Middle frontal gyrus (tissue), 1 donor: ENCODE measurements around the gene SAMD1.

ENCODE experiments used
- DNase-seq: peaks from one replicate; pipeline ENCODE4 v3.0.0-alpha.2; 2015; ENCODE audit warnings: low spot score; ENCODE audit errors: extremely low spot score

The SAMD1 gene

GRCh38 chr19:14113762-14114414 is 23.3 kb upstream of the SAMD1 start:
- no peak for DNase-seq

- DNase-seq: no peak
Observed at GRCh38 chr19:14112809-14113385, 22.3 kb upstream of the SAMD1 start.

- no peak for DNase-seq
Observed at GRCh38 chr19:14112051-14112808, 21.7 kb upstream of the SAMD1 start.

GRCh38 chr19:14111486-14111885 is 20.9 kb upstream of the SAMD1 start:
- DNase-seq: no peak

GRCh38 chr19:14110650-14111049 is 20.1 kb upstream of the SAMD1 start:
- DNase-seq: no peak

GRCh38 chr19:14107581-14108461 is 17.3 kb upstream of the SAMD1 start:
- no peak for DNase-seq

DNA sequence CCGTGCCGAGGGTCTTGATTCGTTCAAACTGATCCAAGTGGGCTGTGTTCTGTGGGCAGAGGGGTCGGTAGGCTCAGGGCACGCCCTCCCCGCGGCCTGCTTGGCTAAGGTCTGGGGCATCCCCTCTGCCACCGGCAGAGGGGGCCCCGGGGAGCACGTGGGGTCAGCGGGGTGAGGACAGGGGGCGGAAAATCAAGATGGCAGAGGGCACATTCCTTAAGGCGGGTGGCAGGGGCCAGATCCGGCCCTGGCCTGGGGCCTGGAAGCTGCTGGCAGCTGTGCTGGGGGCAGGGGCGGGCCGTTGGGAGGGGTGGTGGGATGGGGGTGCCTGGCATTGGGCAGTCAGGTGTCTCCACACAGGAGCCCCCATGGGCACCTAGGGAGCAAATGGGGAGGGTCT is 16.3 kb upstream of the SAMD1 start:
- no peak for DNase-seq

GRCh38 chr19:14105680-14106079 is 15.1 kb upstream of the SAMD1 start:
- no peak for DNase-seq

DNA sequence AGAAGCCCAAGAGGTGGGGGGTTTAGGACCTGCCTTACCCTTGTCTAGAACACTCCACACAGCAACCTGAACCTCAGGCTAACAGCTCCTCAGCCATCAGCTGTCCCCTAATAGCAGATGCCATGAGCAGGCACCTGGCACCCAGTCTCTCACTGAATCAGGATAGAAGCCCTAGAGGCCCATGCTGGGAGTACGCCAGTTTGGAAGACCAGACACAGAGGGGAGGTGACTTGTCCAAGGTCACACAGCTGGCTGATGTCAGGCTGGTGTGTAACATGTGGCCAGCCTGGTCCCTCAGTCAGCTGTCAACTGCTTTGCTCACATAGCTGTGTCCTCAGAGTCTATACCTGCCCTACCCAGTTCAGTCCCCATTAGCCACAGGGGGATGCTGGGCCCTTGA is 12.8 kb upstream of the SAMD1 start:
- no peak for DNase-seq

- DNase-seq: no peak
Observed at GRCh38 chr19:14102756-14103155, 12.2 kb upstream of the SAMD1 start.

DNA sequence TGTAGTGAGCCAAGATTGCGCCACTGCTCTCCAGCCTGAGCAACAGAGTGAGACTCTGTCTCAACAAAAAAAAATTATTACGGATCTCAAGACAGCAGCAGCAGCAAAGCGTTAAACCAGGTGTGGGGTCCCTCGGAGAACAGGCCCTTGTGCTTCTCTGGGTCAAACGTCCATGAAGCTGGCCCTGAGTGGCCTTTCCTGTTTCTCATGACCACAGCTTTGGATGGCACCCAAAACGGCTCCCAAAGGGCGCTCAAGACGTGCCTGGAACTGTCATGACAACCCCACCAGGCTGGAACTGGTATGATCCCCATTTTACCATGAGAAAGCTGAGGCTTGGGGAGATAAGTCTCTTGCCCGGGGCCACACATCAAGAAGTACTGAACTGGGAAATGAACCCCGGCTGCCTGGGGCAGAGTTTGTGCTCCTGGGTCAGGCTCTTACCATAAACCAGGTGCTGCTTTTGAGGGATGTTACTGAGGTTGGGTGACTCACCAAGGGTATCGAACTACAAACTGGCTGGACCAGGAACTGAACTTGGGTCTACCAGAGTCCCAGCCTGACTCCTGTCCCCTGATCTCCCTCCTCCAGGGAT is 11.6 kb upstream of the SAMD1 start:
- DNase-seq: no peak

- DNase-seq: no peak
Observed at GRCh38 chr19:14101003-14101545, 10.5 kb upstream of the SAMD1 start.

DNA sequence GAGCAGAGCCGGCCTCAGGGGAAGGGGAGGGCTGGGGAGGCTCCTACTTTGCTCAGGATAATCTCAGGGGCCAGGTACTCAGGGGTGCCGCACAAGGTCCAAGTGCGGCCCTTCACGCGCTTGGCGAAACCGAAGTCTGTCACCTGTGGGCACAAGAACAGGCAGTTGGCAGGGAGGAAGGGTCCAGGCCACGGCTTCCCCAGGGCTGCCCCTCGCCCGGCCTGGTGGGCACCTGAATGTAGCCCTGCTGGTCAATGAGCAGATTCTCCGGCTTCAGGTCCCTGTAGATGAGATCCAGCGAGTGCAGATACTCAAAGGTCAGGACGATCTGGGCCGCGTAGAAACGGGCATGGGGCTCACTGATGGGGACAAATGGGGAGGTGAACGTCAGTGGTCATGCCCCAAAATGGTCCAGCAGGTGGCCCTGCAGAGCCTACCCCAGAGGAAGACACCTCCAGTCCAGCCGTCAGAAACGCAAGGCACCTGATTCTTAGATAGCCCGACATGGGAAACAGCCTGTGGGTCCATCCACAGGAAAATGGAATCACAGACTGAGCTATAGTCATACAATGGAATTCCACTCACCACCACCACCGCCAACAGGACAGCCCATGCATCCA is 7.1 kb upstream of the SAMD1 start:
- no peak for DNase-seq

DNA sequence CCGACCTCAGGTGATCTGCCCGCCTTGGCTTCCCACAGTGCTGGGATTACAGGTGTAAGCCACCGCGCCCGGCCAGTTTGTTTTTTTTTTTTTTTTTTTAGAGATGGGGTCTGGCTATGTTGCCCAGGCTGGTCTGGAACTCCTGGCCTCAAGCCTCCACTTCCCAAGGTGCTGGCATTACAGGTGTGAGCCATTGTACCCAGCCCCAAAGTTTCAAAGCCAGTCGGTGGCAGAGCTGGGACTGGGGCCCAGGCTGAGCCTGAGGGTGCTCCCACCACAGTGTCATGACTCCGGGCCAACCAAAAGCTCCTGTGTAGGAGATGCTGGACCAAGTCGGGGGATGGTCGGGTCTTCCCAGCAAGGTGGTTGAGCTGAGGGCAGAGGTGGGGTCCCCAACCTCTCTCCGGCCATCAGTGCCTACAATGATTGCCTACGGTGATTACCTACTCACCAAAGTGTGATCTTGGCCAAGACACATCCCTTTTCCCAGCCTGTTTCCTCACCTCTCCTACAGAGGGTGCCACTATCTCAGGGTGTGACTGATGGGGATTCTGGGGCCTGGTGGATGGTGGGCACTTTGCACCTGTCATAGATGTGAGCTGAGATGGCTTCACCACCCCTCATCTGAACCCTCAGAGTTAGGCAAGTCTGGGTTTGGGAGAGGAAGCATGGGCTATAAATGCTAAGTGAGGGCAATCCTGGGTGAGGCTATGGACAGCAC is 5.9 kb upstream of the SAMD1 start:
- DNase-seq: no peak

- DNase-seq: no peak
Observed at GRCh38 chr19:14094854-14095253, 4.3 kb upstream of the SAMD1 start.

DNA sequence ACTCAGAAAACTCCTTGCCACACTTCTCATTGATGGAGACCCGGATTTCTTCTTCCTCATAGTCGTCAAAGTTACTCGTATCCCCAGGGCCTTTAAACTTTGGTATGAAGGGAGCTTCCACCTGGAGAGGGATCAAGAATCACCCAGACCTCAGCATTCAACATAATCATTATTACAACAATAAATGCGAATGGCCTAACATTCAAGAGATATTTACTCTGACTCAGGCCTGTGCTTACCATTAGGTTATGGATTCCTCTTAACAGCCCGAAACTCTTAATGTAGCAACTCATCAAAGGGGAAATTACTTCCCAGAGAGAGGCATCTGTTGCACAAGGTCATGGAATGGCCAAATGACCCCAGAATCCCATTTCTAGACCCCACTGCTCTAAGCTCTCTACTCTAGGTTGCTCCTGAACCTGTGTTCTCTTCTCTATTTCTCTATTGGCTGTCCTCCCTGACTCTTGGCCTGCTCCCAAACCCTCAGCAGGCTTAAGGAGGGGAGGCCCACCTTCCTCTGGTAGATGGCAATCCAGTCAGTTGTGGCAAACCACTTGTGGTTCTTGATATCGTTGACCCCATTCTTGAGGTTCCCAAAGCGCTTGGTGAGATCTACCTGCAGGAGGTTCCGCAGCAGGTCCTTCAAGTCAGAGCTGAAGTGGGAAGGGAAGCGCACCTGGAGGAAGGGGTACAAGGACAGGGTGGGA is 2.7 kb upstream of the SAMD1 start:
- no peak for DNase-seq

DNA sequence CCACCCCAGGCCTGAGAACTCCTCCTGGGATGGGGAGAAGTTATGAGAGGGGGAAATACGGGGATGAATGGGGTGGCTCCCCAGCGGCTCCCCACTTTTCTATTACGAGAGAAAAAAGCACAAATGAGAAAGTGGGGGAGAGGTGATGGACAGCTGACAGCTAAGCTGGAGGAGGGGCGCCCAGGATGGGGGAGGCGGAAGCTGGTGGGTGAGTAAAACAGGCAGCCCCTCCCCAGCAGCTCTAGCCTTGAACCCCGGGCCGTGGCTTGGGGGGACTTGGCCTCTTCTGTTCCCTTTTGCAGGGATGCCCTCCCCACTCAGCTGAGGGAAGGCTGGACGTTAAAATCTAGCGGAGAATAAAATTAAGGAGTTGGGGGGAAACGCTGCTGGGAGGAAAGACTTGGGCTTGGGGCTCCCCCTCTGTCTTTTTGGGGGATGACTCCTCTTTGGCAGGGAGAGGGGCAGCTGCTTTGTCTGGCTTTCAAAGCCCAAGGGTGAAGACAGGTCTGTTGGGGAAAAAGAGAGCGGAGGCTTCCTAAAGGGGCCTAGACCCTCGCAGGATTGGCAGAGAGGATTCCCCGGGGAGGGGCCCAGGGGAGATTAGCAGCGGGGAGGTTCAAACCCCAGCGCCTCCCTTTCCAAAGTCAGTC is 1.4 kb upstream of the SAMD1 start:
- DNase-seq: no peak

DNA sequence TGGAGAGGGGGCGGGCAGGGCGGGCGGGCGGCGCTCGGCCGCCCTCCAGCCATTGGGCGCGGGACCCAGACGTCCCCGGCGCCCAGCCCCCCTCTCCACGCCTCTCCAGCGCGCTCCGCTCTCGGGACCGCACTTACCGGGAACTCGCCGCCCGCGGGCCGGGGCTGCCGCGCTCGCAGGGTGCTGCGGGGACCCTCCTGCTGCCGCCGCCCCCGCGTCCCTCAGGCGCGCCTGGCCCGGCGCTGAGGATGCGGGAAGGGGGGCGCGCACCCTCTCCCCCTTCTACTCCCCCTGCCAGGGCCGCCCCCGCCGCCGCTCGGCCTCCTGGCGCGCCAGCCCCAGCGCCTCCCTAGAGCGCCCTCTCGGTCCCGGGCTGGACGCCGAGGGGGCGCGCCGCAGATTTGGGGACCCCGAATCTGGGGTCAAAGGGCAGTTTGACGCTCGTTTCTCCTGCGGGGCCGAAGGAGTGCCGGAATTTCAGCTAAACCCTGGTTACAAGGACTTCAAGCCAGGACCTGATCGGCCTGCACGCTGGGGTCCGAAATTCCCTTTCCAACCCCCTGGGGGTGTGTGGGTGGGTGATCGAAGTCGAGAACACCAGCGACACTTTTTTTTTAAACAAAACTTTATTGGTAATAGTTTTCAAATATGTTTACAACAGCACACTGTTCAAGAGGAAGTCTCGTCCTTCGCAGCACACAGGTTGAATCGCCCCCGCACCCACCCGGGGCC is 696 bp upstream of the SAMD1 start:
- DNase-seq: peak; percentile 30
